Pericardium fibroblast (primary cell): Measurements from ENCODE around the gene FOCAD. TPM values are rescaled to one million over a fixed set of nuclear protein-coding genes. Genes with fewer than 3 reads are reported as not detected.

Source experiments
- total RNA-seq: library from RNA; depleted of rRNA; stranded (reverse); fragments of >200 nt; gene quantifications from 2 replicates; pipeline ENCODE4 v1.2.3, GENCODE V29; 2015

The FOCAD gene
- total RNA-seq: 17.7 and 18.3 TPM in 2 replicates

GRCh38 chr9:20684035-20684874, at the start of gene FOCAD:
FOCAD (plus strand) TSS chr9:20684259; CDS start chr9:20715354, 31,095 bp downstream.

GRCh38 chr9:21031091-21031807, 347.2 kb downstream of the FOCAD start, which contains the start of gene HACD4:
HACD4 (minus strand) TSS chr9:21031640; CDS start chr9:21031590, 50 bp downstream.

Other genes starting within 250 kb of the FOCAD start
- gene MLLT3, start 61.8 kb upstream of the FOCAD start, total RNA-seq: 8.8 and 12.0 TPM in 2 replicates